ENCODE results near the gene NEFH.

- TF ChIP-seq, protein P1, sequence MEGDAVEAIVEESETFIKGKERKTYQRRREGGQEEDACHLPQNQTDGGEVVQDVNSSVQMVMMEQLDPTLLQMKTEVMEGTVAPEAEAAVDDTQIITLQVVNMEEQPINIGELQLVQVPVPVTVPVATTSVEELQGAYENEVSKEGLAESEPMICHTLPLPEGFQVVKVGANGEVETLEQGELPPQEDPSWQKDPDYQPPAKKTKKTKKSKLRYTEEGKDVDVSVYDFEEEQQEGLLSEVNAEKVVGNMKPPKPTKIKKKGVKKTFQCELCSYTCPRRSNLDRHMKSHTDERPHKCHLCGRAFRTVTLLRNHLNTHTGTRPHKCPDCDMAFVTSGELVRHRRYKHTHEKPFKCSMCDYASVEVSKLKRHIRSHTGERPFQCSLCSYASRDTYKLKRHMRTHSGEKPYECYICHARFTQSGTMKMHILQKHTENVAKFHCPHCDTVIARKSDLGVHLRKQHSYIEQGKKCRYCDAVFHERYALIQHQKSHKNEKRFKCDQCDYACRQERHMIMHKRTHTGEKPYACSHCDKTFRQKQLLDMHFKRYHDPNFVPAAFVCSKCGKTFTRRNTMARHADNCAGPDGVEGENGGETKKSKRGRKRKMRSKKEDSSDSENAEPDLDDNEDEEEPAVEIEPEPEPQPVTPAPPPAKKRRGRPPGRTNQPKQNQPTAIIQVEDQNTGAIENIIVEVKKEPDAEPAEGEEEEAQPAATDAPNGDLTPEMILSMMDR (IDR thresholded peaks at IDR 0.05) = no peak
- TF ChIP-seq POLR2A (IDR thresholded peaks at IDR 0.05) = no peak
These were observed 19.8 kb downstream of the NEFH start for GRCh38 chr22:29499852-29500251.
